Central memory CD8-positive, alpha-beta T cell (primary cell): Measurements from ENCODE around the gene PPA2.

Experiments used
- ATAC-seq: fragments of 150-1000 bp; cut with Tn5 transposase; replicated peaks from 2 replicates; pipeline ENCODE4 v1.10.0; 2022; ENCODE audit warnings: mild to moderate bottlenecking, moderate FRiP score, moderate number of reproducible peaks; ENCODE audit not compliant: poor library complexity, severe bottlenecking; ENCODE audit errors: extremely low read depth
- DNase-seq, 2 donors: peaks; one replicate each; pipeline ENCODE4 v3.0.0; 2021; ENCODE audit warnings: low spot score in 2 of 2
- H3K27ac Mint-ChIP-seq: one replicate; pipeline ENCODE4 v1.8.0; 2022; ENCODE audit warnings: low read depth, mild to moderate bottlenecking, moderate library complexity, mixed read lengths
- H3K27me3 Mint-ChIP-seq: one replicate; pipeline ENCODE4 v1.8.0; 2022; ENCODE audit warnings: mixed read lengths
- H3K36me3 Mint-ChIP-seq: one replicate; pipeline ENCODE4 v1.8.0; 2022; ENCODE audit warnings: mild to moderate bottlenecking, moderate library complexity, mixed read lengths; ENCODE audit not compliant: insufficient read depth
- H3K4me1 Mint-ChIP-seq: one replicate; pipeline ENCODE4 v1.8.0; 2022; ENCODE audit warnings: mixed read lengths
- H3K4me3 Mint-ChIP-seq: one replicate; pipeline ENCODE4 v1.8.0; 2022; ENCODE audit warnings: mild to moderate bottlenecking, moderate library complexity, mixed read lengths
- H3K9me3 Mint-ChIP-seq: one replicate; pipeline ENCODE4 v1.8.0; 2022; ENCODE audit warnings: mixed read lengths

PPA2 gene

DNA sequence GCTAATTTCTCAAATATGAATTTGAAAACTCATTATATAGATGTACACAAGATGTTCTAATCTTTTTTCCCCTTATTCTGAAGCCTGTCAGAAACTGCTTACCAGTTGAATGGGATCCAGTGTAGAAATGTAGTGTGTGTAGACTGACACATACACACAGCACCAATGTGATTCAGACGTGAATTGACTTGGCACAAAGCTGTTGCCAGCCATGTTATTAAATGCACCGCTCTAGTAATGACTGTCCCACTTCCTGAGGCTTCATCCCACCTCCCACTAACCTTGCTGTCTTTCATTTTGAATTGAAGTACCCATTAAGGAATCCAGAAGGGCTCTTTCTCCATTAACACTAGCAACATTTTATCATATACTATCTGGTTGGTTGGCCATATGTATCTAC, 146.6 kb downstream of the PPA2 start:
- ATAC-seq (no peak), DNase-seq (no peak)
- Mint-ChIP-seq H3K4me3 (no peak overlapping the region), H3K4me1 (no peaks in the 10 kb centered on the region), H3K9me3 (no peaks in the 10 kb centered on the region), H3K36me3 (peaks cover 1% of the 10 kb centered on the region), H3K27ac (no peak overlapping the region), H3K27me3 (no peaks in the 10 kb centered on the region)
